Measurements from ENCODE around the gene WDPCP. TPM values are rescaled to one million over a fixed set of nuclear protein-coding genes. Genes with fewer than 3 reads are reported as not detected.

The WDPCP gene
- total and polyA plus RNA-seq, 2 of the 4 experiments (the other 2 are of a cell fraction): 2.2 to 10.2 TPM

GRCh38 chr2:63438181-63438580 is 150.1 kb downstream of the WDPCP start:
- ChIA-PET CTCF (no interaction called here), POLR2A (ENCODE audit: unreplicated experiment) (no interaction called here)
- no peak for ATAC-seq (ENCODE audit: low read depth)
- H2BK20ac ChIP-seq (ENCODE audit: low read depth, low read length): no peak overlapping the region
- H2AK5ac ChIP-seq (ENCODE audit: low read depth, low read length): no peak overlapping the region
- no peak overlapping the region for H2AFZ ChIP-seq (replicated peaks; ENCODE audit: low read length, poor library complexity)
- H4K91ac ChIP-seq (ENCODE audit: insufficient read depth, low read depth, low read length): no peak overlapping the region
- H3K9me3 ChIP-seq (ENCODE audit: control insufficient read depth, insufficient read depth, low read length): no peaks in the 10 kb centered on the region
- no peak overlapping the region for H3K4me2 ChIP-seq (ENCODE audit: low read depth, low read length)
- H3K27me3 ChIP-seq (ENCODE audit: control insufficient read depth, insufficient read depth, low read length): no peaks in the 10 kb centered on the region
- no peaks in the 10 kb centered on the region for H3K36me3 ChIP-seq (ENCODE audit: control insufficient read depth, insufficient read depth, low read length)
- no peak overlapping the region for H3K4me3 ChIP-seq (ENCODE audit: insufficient read depth, low read depth, low read length)
- intact Hi-C loops (cut with micrococcal nuclease) (no loop called here), in situ Hi-C loops (cut with MboI; ENCODE audit: low sequenced_read_pairs) (no loop called here), dilution Hi-C loops (cut with HindIII; ENCODE audit: low sequenced_read_pairs, unreplicated experiment) (no loop called here)
- no peak overlapping the region for H4K5ac ChIP-seq (ENCODE audit: low read depth, low read length)
- no peak overlapping the region for H3K27ac ChIP-seq (ENCODE audit: insufficient read depth, low read length)
- H3K4me1 ChIP-seq (ENCODE audit: control insufficient read depth, insufficient read depth, low read length): no peaks in the 10 kb centered on the region; the same call in 1 of the 2 replicates
- no peak for DNase-seq
- no peak overlapping the region for H4K8ac ChIP-seq (ENCODE audit: low read depth in 2 of 2, low read length in 2 of 2)
- no CpG with 5 or more reads among the region's 1 CpG for WGBS, 2 experiments (ENCODE audit: extremely low coverage in 2 of 2, insufficient read length in 1 of 2)
- H3K18ac ChIP-seq (ENCODE audit: low read depth, low read length): no peak overlapping the region
- H3K79me1 ChIP-seq (ENCODE audit: low read depth in 1 of 2, low read length in 2 of 2): no peaks in the 10 kb centered on the region
- no peak overlapping the region for H3K9ac ChIP-seq (ENCODE audit: low read depth, low read length)
- BruUV-seq (replicated peaks): no TSS peak
- no peak overlapping the region for H2AK9ac ChIP-seq (replicated peaks; ENCODE audit: low read depth, low read length, poor library complexity)
- H4K20me1 ChIP-seq (ENCODE audit: insufficient read depth, low read length): no peaks in the 10 kb centered on the region
- no peak overlapping the region for H2BK120ac ChIP-seq (ENCODE audit: low read depth, low read length)
- H3K56ac ChIP-seq (ENCODE audit: extremely low read depth, insufficient read depth, low read length): no peak overlapping the region
- no peak overlapping the region for H3K14ac ChIP-seq (replicated peaks; ENCODE audit: low read depth, low read length)
- TF ChIP-seq RFX5 (IDR thresholded peaks at IDR 0.05; ENCODE audit: low read depth, low read length): no peak
- TF ChIP-seq BHLHE40 (IDR thresholded peaks at IDR 0.05; ENCODE audit: low read depth, low read length): no peak
- TF ChIP-seq ELK1 (IDR thresholded peaks at IDR 0.05; ENCODE audit: borderline replicate concordance, low read depth, low read length): no peak
- TF ChIP-seq, protein P1, sequence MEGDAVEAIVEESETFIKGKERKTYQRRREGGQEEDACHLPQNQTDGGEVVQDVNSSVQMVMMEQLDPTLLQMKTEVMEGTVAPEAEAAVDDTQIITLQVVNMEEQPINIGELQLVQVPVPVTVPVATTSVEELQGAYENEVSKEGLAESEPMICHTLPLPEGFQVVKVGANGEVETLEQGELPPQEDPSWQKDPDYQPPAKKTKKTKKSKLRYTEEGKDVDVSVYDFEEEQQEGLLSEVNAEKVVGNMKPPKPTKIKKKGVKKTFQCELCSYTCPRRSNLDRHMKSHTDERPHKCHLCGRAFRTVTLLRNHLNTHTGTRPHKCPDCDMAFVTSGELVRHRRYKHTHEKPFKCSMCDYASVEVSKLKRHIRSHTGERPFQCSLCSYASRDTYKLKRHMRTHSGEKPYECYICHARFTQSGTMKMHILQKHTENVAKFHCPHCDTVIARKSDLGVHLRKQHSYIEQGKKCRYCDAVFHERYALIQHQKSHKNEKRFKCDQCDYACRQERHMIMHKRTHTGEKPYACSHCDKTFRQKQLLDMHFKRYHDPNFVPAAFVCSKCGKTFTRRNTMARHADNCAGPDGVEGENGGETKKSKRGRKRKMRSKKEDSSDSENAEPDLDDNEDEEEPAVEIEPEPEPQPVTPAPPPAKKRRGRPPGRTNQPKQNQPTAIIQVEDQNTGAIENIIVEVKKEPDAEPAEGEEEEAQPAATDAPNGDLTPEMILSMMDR (conservative IDR thresholded peaks at IDR 0.05; ENCODE audit: low read depth, low read length): no peak
- TF ChIP-seq FOS (IDR thresholded peaks at IDR 0.05; ENCODE audit: low read depth, low read length): no peak
- TF ChIP-seq CHD1 (IDR thresholded peaks at IDR 0.05; ENCODE audit: low read depth, low read length): no peak
- no peak for TF ChIP-seq CEBPB (IDR thresholded peaks at IDR 0.05; ENCODE audit: low read depth, low read length)
- no peak for TF ChIP-seq USF2 (IDR thresholded peaks at IDR 0.05; ENCODE audit: low read depth, low read length)
- no peak for TF ChIP-seq NFE2L2 (IDR thresholded peaks at IDR 0.05; ENCODE audit: low read depth, low read length)
- no peak overlapping the region for H3K23ac ChIP-seq (ENCODE audit: low read depth, low read length)
- no peak overlapping the region for H3K4ac ChIP-seq (ENCODE audit: low read depth, low read length)
- no peaks in the 10 kb centered on the region for H3K9me1 ChIP-seq (ENCODE audit: insufficient read depth, low read length)
- no peak overlapping the region for H2BK5ac ChIP-seq (ENCODE audit: low read depth, low read length, poor library complexity, severe bottlenecking)
- H2BK15ac ChIP-seq (ENCODE audit: low read depth, low read length): no peak overlapping the region

All from IMR-90 (cell line).